ENCODE results near the gene CREB3L2.
"Not testable (repeated sequence)": the region's sequence is repeated elsewhere in the genome, so short reads cannot be mapped to it uniquely, and the experiment has no call there.

CREB3L2 gene

DNA sequence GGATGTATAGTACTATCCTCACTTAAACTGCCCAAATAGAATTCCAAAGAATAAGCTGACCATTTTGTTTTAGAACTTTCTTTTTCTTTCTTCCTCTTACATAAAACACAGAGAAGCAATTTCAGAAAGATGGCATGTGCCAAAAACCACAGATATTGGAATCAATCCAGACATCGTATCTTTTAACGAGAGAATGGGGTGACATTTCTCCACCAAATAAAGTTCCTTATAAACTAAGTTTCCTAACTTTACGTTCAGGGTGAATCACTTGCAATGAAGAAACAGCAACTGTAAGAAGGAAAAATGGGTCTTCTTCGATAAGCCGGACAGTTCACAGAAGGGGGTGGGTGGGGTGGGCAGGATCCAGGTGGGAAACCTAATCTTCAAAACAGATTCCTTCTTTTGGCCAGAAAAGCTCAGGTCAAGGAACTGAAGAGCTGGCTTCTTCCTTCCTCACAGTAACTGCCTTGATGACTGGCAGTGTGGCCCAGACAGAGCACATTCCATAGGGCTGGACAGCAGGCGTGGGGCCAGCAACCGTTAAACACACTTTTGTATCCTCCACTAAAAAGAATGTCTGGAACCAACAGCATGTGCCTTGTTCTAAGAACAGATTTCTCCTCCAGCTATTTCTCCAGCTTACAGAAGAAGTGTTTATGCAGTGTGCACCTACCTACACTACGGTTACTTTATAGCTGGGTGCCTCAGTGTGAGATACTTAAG is 31.5 kb downstream of the CREB3L2 start:
- peak in 1 of 58 donors; percentile 26 for DNase-seq

DNA sequence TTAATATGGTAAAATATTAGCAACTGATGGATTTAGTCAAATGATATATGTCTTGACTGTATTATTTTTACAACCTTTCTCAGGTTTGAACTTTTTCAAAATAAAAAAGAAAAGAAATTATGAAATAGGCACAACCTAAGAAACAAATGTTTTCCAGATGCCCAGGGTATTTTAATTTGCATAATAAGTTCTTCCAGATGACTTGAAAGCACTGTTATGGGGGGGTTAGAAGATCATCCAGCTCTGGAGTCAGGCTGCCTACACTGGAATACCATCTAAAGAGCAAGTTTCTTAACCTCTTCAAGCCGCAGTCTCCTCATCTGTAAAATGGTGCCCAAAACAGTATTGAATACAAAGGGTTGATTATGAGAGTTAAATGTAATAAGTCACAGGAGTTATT is 32.1 kb downstream of the CREB3L2 start:
- no peak for DNase-seq

DNA sequence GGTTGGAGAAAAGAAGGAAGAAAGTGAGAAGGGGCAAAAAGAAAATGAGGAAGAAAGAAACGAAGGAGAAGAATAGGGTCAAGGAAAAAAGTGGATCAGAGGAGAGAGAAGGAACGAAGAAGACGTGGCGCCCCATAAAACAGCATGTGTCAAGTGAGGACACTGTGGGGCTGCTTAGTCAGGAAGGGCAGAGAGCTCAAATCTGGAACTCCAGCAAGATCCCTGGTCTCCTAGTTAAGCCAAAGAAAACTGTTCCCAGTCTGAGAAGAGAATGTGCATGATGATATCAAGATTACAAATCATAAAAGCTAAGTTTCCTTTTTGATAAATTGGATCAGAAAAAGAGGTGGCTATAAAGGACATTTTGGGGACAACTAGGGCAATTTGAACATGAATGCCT is 33.0 kb downstream of the CREB3L2 start:
- no peak for DNase-seq

DNA sequence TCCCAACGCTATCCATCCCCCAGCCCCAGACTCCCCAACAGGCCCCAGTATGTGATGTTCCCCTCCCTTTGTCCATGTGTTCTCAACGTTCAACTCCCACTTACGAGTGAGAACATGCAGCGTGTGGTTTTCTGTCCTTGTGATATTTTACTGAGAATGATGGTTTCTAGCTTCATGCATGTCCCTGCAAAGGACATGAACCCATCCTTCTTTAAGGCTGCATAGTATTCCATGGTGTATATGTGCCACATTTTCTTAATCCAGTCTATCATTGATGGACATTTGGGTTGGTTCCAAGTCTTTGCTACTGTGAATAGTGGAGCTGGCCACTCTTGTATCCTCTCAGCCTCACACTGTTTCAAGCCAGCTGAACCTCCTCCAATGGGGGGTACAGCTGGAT is 33.5 kb downstream of the CREB3L2 start:
- not testable (repeated sequence) for DNase-seq

DNA sequence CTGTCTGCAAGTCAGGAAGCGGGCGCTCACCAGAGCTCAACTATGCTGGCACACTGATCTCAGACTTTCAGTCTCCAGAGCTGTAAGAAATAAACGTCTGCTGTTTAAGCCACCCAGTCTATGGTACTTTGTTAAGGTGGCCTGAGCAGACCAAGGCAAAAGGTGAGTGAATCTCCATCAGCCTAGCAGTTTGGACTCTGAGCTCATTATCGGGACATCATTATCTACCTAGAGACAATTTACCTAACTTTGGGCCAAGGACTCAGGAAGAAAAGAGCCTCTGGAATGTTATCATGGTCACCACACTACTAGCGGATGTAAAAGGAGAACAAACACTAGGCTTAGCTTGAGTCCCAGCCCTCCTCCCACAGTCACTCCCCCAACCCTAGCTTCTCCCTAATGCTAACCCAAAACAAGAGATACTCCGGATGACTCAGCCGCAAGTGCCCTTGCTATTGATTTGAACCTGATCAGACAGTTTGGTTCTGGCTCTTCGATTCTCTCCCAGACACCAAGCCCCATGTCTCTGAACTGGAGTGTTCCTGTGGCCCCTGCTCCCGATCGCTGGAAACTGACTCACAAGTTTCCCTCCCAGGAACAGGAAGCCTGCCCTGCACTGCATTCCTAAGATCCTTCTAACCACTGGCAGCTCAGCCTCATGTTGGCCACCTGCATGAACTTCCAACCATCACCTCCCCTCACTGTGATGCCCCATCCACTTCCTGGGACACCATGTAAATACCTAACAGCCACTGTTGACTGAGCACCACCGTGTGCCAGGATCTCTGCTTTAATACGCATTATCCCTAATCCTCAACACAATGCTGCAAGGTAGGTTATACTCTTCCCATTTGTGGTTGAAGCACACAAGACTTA is 34.5 kb downstream of the CREB3L2 start:
- no peak for DNase-seq

DNA sequence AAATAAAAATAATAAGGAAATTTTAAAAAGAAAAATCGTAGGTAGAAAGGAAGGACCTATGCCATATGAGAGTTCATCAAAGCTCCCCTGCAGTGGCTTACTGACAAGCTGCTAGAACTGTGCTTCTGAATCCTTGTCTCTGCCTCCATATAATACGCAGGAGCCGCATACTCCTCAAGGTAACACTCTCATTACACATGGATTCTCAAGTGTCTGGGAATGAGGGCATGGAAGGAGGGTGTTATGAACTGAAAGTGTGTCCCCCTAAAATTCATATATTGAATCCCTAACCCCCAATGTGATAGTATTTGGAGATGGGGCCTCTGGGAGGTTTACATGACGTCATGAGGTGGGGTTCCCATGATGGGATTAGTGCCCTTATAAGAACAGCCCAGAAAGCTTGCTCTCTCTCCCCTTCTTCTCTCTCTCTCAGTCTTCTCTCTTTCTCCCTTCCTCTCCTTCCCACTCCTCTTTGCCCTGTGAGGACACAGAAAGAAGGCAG is 35.2 kb downstream of the CREB3L2 start:
- DNase-seq: no peak

DNA sequence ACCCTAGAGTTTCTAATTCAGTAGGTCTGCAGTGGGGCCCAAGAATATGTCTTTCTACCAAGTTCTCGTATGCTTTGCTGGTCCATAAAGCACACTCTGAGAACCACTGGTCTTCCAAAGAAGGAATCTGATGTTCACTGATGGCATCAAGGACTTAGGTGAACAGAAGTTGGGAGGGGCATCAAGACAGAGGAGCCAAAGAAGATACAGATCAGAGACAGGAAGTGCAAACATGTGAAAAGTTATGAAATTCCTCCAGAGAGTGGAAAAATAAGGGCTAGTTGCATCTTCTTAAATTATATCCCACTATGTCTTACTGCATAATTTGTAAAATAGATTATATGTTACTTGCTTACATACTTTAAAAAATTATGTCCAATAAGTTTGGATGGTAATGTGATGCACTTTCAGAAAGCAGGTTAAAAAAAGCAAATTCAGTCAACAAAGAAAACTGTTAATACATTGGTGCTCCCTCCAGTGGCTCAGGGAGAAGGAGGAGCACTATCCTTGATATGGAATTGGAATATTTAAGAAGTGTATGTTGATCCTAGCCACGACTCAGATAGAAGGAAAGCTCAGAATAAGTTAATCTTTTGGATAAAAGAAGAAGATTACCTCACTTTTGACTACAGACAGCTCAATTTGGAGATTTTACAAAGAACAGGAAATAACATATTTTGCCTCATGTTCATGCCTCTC is 35.8 kb downstream of the CREB3L2 start:
- DNase-seq: no peak

DNA sequence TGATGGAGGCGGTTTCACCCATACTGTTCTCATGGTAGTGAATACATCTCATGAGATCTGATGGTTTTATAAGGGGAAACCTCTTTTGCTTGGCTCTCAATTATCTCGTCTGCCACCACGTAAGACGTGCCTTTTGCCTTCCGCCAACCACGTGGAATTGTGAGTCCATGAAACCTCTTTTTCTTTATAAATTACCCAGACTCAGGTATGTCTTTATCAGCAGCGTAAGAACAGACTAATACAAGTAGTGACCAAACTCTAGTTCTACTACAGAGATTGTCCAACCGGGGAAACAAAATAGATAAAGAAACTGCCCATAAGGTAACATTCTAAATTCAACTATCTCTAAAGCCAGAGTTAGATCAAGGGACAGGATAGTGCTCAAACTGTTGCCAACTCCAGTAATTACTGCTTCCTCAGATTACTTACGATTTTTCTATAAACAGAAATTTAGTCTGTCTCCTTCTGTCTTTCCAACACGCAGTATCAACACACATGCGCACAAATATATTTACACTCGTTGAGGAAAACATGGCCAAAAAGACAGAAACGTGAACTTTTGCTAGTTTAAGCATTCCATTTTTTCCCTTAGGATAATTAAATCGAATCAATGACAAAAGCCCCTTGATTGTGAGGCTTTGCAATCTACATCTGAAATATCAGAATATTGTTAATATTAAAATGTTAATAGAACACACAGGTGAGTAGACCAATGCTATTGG is 36.9 kb downstream of the CREB3L2 start:
- no peak for DNase-seq

DNA sequence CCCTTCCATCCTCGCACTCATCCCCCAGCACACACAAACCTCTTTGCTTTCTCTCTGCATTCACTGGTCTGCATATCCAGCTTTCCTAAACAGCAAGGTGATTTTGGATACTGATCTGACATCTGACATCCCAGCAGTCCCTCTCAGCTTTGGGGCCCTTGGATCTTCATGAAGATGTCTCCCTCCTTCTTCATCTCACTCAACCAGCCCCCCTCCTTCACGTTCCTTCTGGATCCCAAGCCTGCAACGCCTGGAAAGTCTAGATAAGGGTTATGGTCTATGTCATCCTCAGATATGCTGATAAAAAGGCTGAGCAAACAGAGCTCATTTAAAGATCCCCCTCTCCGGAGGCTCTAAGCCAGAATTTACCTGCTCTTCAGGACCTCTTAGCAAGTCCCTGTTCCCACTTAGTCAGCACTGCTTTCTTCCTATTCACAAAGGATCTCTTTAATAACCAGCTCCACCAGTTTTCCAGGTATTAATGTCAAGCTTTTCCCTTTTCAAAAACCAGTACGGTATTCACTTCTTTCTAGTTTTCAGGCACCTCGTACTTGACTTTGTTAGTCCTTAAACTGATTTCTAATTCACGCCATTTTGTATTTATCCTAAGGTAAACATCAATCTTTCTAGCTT is 38.9 kb downstream of the CREB3L2 start:
- DNase-seq: no peak

DNA sequence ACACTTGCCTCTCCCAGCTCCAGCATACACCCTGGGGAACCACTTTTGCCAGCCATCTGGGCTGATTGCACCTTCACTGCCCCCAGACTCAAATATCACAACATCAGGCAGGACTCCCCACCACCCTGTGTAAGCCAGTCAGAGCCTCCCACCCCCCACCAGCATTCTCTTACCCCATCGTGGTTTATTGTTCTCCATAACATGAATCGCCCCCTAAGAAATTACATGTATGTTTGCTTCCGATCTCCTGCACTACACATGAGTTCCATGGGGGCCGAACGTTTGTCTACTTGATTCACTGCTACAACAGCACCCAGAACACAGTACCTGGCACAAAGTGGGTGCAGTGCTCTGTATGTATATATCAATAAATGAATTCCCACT is 39.4 kb downstream of the CREB3L2 start:
- no peak for DNase-seq

DNA sequence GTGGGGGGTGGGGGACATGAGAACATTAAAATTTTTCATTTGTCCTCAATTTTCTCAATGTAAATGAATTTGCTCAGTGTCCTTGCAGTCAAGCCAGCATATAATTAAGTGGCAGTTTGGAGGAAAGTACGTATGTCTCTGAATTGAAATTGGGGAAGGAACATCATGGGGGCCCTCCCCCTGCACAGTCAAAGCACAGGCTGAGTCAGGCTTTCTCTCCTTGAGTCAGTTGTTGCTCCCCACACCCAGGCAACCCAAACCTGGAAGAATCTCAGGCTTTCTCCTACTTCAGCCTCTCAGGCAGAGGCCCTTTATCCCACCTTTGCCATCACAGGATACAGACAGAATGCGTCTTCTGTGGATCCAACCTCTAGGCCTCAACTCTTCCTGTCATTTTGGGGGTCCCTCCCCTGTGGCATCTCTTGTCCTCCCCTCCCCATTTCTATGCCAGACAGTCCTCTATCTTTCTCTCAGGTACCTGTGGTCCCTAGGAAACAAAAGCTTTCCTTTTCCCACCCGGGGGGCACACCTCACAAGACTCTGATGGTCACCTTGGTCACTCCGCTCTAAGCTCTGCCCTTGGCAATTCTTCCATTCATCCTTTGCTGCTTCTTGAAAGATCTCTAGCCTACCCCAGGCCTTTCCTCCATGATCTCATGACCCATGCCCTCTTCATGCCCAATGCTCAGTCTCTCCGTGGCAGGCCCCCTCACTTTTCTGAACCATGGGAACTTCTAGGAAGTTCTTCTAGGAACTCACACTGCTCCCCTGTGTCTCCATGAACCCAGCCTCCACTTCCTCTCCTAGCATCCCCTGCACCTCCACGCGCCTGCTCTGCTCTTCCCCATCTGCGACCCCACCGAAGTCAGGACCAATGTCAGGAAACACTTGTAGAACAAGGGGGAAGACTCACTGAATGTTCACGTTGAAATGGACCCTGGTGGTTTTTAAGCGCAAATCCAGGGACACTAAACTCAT is 40.4 kb downstream of the CREB3L2 start:
- no peak for DNase-seq

DNA sequence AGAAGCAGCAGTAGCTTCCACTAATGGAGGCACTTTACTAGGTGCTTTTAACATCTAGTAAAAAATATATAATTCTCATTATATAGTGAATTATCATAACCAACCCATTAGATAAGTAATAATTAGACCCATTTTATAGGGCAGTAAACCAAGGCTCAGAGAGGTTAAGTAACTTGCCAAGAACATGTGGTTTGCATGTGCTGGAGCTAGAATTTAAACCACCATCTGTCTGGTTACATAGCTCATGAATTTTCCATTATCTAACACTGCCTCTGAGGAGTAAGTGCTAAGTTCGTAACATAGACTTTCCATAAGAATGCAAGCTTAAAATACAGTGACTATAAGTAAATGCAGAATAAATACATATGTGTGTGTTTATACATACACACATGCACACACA is 41.9 kb downstream of the CREB3L2 start:
- no peak for DNase-seq

DNA sequence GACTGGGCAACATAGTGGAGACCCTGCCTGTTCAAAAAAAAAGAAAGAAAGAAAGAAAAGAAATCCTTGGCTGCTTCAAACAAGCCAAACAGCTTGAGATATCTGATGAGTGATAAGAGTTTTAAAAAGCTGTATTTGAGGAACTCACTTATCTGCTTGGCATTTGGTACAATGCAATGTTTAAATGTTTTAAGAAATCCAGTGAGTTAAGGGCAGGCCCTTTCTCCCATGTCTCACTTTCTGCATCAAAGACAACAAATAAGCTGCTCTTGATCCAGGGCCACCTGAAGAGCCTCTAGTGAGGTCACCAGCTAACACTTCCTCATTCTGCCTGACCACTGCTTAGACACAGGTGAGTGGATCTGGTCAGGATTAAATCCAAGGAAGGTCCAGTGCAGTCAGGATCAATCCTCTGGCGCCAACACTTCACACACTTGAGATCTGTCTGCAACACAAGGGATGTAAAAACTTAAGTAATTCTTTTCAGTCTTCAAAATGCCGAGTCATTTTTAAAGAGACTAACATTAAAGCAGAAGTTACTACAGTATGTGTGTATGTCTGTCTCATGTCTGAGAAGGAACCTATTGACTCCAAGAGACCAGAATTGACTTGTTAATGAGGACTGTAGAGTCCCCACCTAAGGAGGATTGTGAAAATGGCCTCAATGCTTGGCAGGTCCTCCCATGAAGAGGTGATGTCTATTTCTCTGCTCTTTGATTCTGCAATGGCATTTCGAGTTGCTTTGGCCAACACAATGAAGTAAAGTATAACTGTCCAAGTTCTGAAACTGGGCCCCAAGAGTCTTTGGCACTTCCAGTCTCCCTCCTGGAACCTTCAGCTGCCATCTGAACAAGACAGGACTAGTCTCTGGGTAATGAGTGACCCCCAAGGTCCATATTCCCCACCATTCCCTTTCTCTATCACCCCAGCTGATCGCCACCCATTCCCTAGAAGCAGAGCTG is 43.1 kb downstream of the CREB3L2 start:
- DNase-seq: no peak

DNA sequence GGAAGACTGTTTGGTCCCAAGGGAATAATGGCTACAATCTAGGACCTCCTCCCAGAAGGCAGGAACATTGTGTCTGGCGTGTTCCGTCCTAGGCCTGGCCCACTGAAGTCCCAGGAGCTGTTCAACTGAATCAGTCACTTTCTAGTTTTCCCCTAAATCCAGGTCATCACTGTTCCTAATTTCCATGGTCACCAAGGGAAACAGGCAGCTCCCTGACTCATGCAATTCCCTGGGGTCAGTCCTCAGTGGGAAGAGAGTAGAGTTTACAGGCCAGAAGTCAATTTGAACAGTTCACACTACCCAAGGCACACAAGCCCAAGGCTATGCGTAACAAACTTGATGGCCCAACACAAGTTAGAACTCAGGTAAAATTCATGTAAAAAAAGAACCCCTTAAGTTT is 44.0 kb downstream of the CREB3L2 start:
- no peak for DNase-seq

DNA sequence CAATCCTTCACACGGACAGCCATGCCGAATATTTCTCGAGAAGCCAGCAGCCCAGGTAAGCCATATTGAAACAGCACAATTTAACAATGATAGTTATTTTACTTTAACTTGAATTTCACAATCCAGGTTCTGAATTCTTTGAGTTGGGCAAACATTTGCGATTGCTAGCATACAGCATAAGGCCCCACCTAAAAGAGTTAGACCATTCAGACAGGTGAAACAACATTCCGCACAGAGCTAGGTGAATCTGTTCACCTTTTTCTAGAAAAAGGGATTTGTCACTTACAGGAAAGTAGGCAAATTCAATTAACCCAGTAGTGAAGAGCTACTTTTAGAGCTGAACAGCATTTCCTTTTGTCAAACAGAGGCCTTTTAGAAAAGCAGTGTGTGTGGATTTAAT is 45.3 kb downstream of the CREB3L2 start:
- DNase-seq: no peak

DNA sequence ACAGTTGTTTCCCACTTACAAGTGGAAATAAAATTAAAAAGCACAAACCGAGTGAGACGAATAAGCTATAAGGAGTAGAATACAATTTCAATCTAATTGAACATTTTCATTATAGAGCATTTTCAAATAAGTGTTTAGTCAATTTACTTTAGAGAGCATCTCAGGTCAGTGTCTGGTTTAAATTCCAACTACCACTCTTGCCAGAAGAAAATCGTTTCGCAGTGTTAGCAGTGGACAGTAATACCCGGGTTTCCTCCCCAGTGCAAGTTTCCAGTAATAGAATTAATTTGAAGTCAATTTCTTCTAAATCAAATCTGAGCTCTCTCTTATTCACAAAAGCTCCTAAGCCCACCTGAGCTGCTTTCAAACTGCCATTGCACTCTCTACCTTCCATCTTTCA is 45.7 kb downstream of the CREB3L2 start:
- DNase-seq: no peak

DNA sequence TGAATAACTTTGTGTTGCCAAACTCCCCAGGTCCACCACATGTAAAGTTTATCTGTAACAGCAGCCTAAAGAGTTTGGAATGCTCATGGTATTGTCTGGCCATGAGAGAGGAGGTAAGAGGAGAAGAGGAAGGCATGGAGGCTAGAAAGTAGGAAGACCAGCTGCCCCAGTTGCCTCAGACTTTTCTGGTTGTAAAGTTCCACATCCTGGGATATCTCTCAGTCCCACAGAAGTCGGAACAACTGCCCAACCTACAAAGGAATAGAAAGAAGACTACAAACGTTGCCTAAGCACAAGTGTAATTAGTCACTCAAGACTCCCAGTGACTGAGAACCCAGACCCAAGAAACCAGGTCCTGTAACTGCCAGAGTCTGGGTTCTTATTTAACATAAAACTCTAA is 47.3 kb downstream of the CREB3L2 start:
- no peak for DNase-seq
